OCI-LY7 (cell line): ENCODE measurements around the gene SNX32. TPM values are rescaled to one million over a fixed set of nuclear protein-coding genes. Genes with fewer than 3 reads are reported as not detected.

ENCODE experiments used
- BruUV-seq: library from RNA; stranded (reverse); fragments of 400-500 nt; replicated peaks from 2 replicates; lab custom pipeline; 2021; lab: Mats Ljungman, UMichigan
- CTCF ChIA-PET: fragments of 300-600 bp; sonication (Branson Sonifier 250); formaldehyde crosslinking; loops from one replicate; lab custom pipeline; 2022; ENCODE audit warnings: antibody characterized with exemption; ENCODE audit not compliant: unreplicated experiment; lab: Charles Lee
- POLR2A ChIA-PET: fragments of 300-600 bp; sonication (Branson Sonifier 250); formaldehyde crosslinking; loops from one replicate; lab custom pipeline; 2022; ENCODE audit warnings: antibody characterized with exemption; lab: Charles Lee
- DNase-seq: peaks from one replicate; pipeline ENCODE4 v3.0.0-alpha.2; 2015; ENCODE audit warnings: low spot score
- H2AFZ ChIP-seq: fragments of 200-600 bp; sonication (generic), shearing (Covaris generic); 2 replicates; pipeline ENCODE4 v1.6.1; 2014; ENCODE audit warnings: mild to moderate bottlenecking, antibody characterized with exemption, low read length, moderate library complexity
- H3K27ac ChIP-seq: fragments of 200-600 bp; sonication (generic); 2 replicates; pipeline ENCODE4 v1.5.1; 2014; ENCODE audit warnings: mixed run types, low read depth, mild to moderate bottlenecking, moderate library complexity, low read length, inconsistent platforms; ENCODE audit not compliant: poor library complexity, severe bottlenecking
- H3K36me3 ChIP-seq: fragments of 200-600 bp; sonication (generic); 2 replicates; pipeline ENCODE4 v1.6.1; 2014; ENCODE audit warnings: mild to moderate bottlenecking, antibody characterized with exemption, low read length, moderate library complexity, mixed read lengths; ENCODE audit not compliant: insufficient read depth
- H3K4me1 ChIP-seq: fragments of 200-600 bp; sonication (generic); 2 replicates; pipeline ENCODE4 v1.5.1; 2014; ENCODE audit warnings: mild to moderate bottlenecking, low read length; ENCODE audit not compliant: insufficient read depth, poor library complexity, severe bottlenecking
- H3K4me2 ChIP-seq: fragments of 200-600 bp; sonication (generic); 2 replicates; pipeline ENCODE4 v1.6.1; 2014; ENCODE audit warnings: mild to moderate bottlenecking, low read length
- H3K4me3 ChIP-seq: fragments of 200-600 bp; sonication (generic); 2 replicates; pipeline ENCODE4 v1.5.1; 2014; ENCODE audit warnings: mild to moderate bottlenecking, low read depth, low read length; ENCODE audit not compliant: poor library complexity, severe bottlenecking
- H3K79me2 ChIP-seq: fragments of 200-600 bp; sonication (generic); 2 replicates; pipeline ENCODE4 v1.6.1; 2016; ENCODE audit warnings: low read depth, mild to moderate bottlenecking, low read length, moderate library complexity, mixed read lengths; ENCODE audit not compliant: insufficient read depth
- H3K9me2 ChIP-seq: fragments of 200-600 bp; sonication (generic); 2 replicates; pipeline ENCODE4 v1.6.1; 2016; ENCODE audit warnings: mild to moderate bottlenecking, low read length, mixed read lengths; ENCODE audit not compliant: insufficient read depth
- H3K9me3 ChIP-seq: fragments of 200-600 bp; sonication (generic); 2 replicates; pipeline ENCODE4 v1.6.1; 2014; ENCODE audit warnings: mild to moderate bottlenecking, mixed run types, low read length, mixed read lengths
- H4K20me1 ChIP-seq: fragments of 200-600 bp; sonication (generic); 2 replicates; pipeline ENCODE4 v1.6.1; 2014; ENCODE audit warnings: mild to moderate bottlenecking, antibody characterized with exemption, low read length, moderate library complexity, mixed read lengths; ENCODE audit not compliant: insufficient read depth
- EZH2phosphoT487 ChIP-seq: fragments of 200-600 bp; sonication (generic); IDR thresholded peaks from 2 replicates; pipeline ENCODE4 v1.6.1; 2018; ENCODE audit warnings: low read depth, borderline replicate concordance, mild to moderate bottlenecking, mixed run types, antibody characterized with exemption, low read length, moderate library complexity, mixed read lengths
- intact Hi-C: fragments of 100-400 bp; cut with micrococcal nuclease; formaldehyde crosslinking; loops from one replicate; pipeline ENCODE4 v1.10.0; 2022; ENCODE audit not compliant: unreplicated experiment
- total RNA-seq, 2 experiments: library from RNA; depleted of rRNA in 1 of 2; stranded (reverse); fragments of >200 nt in 1 of 2; shearing (Covaris generic) in 1 of 2; gene quantifications; 2 replicates each; pipeline ENCODE4 v1.2.3, GENCODE V29; 2014 to 2022
- TF ChIP-seq, protein P1 (sequence below): fragments of 200-600 bp; sonication (generic); conservative IDR thresholded peaks from 2 replicates; pipeline ENCODE4 v1.5.1; 2014; ENCODE audit warnings: mild to moderate bottlenecking, antibody characterized with exemption, low read length, moderate library complexity, mixed read lengths

SNX32 gene
- total RNA-seq, 2 experiments from 2014 or later, result not detected

DNA sequence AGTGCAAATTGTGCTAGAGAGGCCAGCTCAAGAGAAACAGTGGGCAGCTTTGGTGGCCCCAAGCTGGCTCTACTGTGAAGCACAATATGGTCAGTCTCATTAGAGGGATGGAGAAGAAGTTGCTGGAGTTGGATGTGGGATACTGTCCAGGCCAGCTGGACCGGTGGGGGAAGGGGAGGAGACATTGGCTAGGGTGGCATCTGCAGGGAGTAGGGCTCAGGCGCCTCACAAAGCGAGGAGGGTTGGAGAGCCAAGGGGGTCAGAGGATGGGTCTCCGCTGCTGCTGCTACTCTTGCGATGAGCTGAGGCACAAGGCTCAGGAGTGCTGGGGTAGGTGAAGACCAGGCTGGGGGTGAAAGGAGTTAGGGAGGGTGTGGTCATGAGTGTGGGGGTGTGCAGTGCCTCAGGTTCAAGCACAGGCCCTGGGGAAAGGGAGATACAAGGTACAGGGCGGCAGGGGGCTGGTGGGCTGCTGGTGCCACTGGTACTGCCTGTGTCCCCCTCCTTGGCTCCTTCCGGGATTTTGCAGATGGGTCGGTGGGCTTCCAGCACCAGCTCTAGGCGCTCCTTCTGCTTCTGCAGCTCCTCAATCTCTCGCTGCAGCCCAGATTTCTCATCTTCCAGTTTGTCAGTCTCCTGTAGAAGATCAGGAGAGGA lies 59.0 kb downstream of the SNX32 start:
- TF ChIP-seq, protein P1, sequence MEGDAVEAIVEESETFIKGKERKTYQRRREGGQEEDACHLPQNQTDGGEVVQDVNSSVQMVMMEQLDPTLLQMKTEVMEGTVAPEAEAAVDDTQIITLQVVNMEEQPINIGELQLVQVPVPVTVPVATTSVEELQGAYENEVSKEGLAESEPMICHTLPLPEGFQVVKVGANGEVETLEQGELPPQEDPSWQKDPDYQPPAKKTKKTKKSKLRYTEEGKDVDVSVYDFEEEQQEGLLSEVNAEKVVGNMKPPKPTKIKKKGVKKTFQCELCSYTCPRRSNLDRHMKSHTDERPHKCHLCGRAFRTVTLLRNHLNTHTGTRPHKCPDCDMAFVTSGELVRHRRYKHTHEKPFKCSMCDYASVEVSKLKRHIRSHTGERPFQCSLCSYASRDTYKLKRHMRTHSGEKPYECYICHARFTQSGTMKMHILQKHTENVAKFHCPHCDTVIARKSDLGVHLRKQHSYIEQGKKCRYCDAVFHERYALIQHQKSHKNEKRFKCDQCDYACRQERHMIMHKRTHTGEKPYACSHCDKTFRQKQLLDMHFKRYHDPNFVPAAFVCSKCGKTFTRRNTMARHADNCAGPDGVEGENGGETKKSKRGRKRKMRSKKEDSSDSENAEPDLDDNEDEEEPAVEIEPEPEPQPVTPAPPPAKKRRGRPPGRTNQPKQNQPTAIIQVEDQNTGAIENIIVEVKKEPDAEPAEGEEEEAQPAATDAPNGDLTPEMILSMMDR, result no peak
- no peak for TF ChIP-seq EZH2phosphoT487
- no peak for DNase-seq

DNA sequence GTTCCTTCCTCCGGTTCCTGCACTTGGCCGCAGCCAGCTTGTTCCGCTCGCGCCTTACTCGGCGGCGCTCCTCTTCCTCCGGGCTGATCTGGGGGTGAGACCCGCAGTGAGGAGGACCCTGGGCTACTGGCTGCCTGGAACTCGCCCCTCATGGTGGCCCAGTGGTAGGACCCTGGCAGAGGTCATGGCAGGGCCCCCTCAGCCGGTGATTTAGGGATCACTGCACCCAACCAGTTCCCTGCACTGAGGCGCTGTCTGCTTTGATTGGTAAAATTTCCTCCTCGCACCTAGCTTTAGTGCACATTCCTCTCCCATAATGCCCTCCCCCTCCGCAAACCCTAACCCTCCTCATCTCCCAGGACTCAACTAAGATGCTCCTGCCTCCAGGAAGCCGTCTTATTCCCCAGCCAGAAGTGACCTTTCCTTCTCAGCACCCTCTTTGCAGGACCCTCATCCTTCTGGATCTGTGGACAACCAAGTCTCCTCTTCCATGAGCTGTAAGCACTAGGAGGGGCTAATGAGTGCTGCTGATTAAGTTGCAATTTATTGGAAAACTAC lies 60.4 kb downstream of the SNX32 start:
- POLR2A ChIA-PET, result interaction anchor here (0.7 to 1.1 kb wide), 3 partner anchors 10 to 182 kb away, joined by 3 to 9 read pairs (median 3); partner anchors contain the start of genes KAT5 and MUS81
- peak overlapping the region; percentile 97 for H3K4me2 ChIP-seq
- BruUV-seq, result no TSS peak

More for the DNA sequence above, 59.0 kb downstream of the SNX32 start:
- ChIA-PET CTCF (no interaction called here), POLR2A (interaction anchor here (0.6 to 0.7 kb wide), 3 partner anchors 9 to 1236 kb away, joined by 3 to 4 read pairs (median 3); no protein-coding TSS in a partner anchor)
- no peak overlapping the region for H2AFZ ChIP-seq
- intact Hi-C loops, result loop anchor here (5.0 kb wide), 2 partner anchors 110 to 160 kb away; partner anchors contain the start of genes BANF1, EIF1AD and SF3B2
- peaks cover 42% of the 10 kb centered on the region for H3K4me1 ChIP-seq
- peak overlapping the region; percentile 93 for H3K4me3 ChIP-seq
- H3K27ac ChIP-seq, result peak overlapping the region; percentile 86
- H4K20me1 ChIP-seq, result peaks cover 5% of the 10 kb centered on the region; the same call in 1 of the 2 replicates
- peak overlapping the region; percentile 97 for H3K4me2 ChIP-seq
- no peaks in the 10 kb centered on the region for H3K9me2 ChIP-seq
- peaks cover 5% of the 10 kb centered on the region; the same call in 1 of the 2 replicates for H3K36me3 ChIP-seq
- no TSS peak for BruUV-seq
- H3K79me2 ChIP-seq, result peaks cover 27% of the 10 kb centered on the region
- H3K9me3 ChIP-seq, result no peaks in the 10 kb centered on the region

More for the DNA sequence above, 60.4 kb downstream of the SNX32 start:
- no peak for TF ChIP-seq EZH2phosphoT487
- TF ChIP-seq, protein P1, result peak; percentile 39; the same call in 1 of the 2 replicates
- Histone ChIP-seq H3K36me3 (peaks cover 5% of the 10 kb centered on the region; the same call in 1 of the 2 replicates), H4K20me1 (peaks cover 5% of the 10 kb centered on the region; the same call in 1 of the 2 replicates), H2AFZ (peak overlapping the region; percentile 30; the same call in 1 of the 2 replicates), H3K9me2 (no peaks in the 10 kb centered on the region), H3K9me3 (no peaks in the 10 kb centered on the region), H3K4me1 (peaks cover 40% of the 10 kb centered on the region), H3K79me2 (peaks cover 25% of the 10 kb centered on the region), H3K4me3 (peak overlapping the region; percentile 93), H3K27ac (peak overlapping the region; percentile 80)
- DNase-seq, result peak; percentile 64
- intact Hi-C loops, result loop anchor here (5.0 kb wide), 2 partner anchors 108 to 158 kb away; partner anchors contain the start of genes BANF1, EIF1AD and SF3B2
- CTCF ChIA-PET, result interaction anchor here (0.6 to 1.2 kb wide), 2 partner anchors 9 to 34 kb away, joined by 3 read pairs; no protein-coding TSS in a partner anchor
